PC-9 (cell line): ENCODE measurements around the gene SNX4.

ENCODE experiments used
- CTCF ChIP-seq: fragments of 200-600 bp; sonication (generic); conservative IDR thresholded peaks from 2 replicates; pipeline ENCODE4 v1.6.1; 2017; ENCODE audit warnings: mixed run types, antibody characterized with exemption, mild to moderate bottlenecking, moderate library complexity
- EZH2 ChIP-seq: fragments of 200-600 bp; sonication (generic); IDR thresholded peaks from 2 replicates; pipeline ENCODE4 v1.8.0; 2017; ENCODE audit warnings: antibody characterized with exemption, low read depth

- TF ChIP-seq CTCF, result no peak
- no peak for TF ChIP-seq EZH2
These were observed 57.2 kb downstream of the SNX4 start for GRCh38 chr3:125462722-125463299.
